Activated B cell treated with CpG ODN at 0.5 μM for 24 hours (primary cell): ENCODE data around the gene ENDOD1. TPM values are rescaled to one million over a fixed set of nuclear protein-coding genes. Genes with fewer than 3 reads are reported as not detected.
A peak's percentile ranks its signal among the peaks of the same experiment; 100 is the strongest.

Experiments
- ATAC-seq: fragments of 200-7000 bp; cut with Tn5 transposase; one replicate; pipeline ENCODE4 v1.10.0; 2021; ENCODE audit warnings: low read depth, mild to moderate bottlenecking, moderate library complexity
- CTCF ChIA-PET: fragments of 350-600 bp; sonication (Branson Sonifier 250); formaldehyde crosslinking; loops from one replicate; lab custom pipeline; 2021; ENCODE audit warnings: antibody characterized with exemption; lab: Charles Lee
- POLR2A ChIA-PET: fragments of 350-600 bp; sonication (Branson Sonifier 250); formaldehyde crosslinking; loops from one replicate; lab custom pipeline; 2021; ENCODE audit warnings: antibody characterized with exemption; lab: Charles Lee
- DNase-seq: peaks from one replicate; pipeline ENCODE4 v3.0.0; 2022
- H3K27ac Mint-ChIP-seq: one replicate; pipeline ENCODE4 v1.8.0; 2020; ENCODE audit warnings: mixed read lengths
- H3K27me3 Mint-ChIP-seq: one replicate; pipeline ENCODE4 v1.8.0; 2021; ENCODE audit warnings: mixed read lengths
- H3K36me3 Mint-ChIP-seq: one replicate; pipeline ENCODE4 v1.8.0; 2021; ENCODE audit warnings: low read depth, mixed read lengths
- H3K4me1 Mint-ChIP-seq: one replicate; pipeline ENCODE4 v1.8.0; 2021; ENCODE audit warnings: mixed read lengths
- H3K4me3 Mint-ChIP-seq: one replicate; pipeline ENCODE4 v1.8.0; 2020; ENCODE audit warnings: mild to moderate bottlenecking, mixed read lengths
- H3K9me3 Mint-ChIP-seq: one replicate; pipeline ENCODE4 v1.8.0; 2020; ENCODE audit warnings: mixed read lengths
- intact Hi-C: fragments of 100-400 bp; cut with micrococcal nuclease; formaldehyde crosslinking; loops from one replicate; pipeline ENCODE4 v1.15.1; 2024
- total RNA-seq: library from RNA; stranded (reverse); gene quantifications from 2 replicates; pipeline ENCODE4 v1.2.3, GENCODE V29; 2022
- TF ChIP-seq, protein P1 (sequence below): fragments of 200-600 bp; IDR thresholded peaks from one replicate; pipeline ENCODE4 v1.8.0; 2022; ENCODE audit warnings: antibody characterized with exemption, mild to moderate bottlenecking

Gene ENDOD1
- total RNA-seq, 1 donor from 2014 or later: 9.8 TPM

DNA sequence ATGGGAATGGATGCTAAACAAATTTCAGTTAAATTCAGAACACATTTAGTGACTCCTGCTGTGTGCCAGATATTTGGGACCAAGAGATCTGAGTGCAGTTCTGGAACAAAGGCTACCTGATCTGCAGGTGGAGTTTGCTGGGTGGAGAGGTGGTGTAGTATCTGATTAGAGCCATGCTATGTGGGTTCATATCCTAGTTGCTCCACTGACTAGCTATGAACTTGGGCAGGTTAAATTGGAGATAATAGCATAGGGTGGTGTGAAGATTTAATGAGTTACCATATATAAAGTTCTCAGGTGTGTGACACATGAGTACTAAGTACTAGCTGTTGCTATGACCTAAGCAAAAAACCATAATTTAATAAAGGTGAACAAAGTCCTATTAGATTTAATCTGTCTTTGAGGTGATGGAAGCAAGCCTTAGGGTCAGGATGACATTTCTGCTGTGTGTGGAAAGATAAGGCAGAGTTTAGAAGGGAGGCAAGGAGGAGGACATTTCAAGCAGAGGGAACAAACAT is 2.1 kb downstream of the ENDOD1 start:
- DNase-seq (no peak), ATAC-seq (no peak)
- no peaks in the 10 kb centered on the region for H3K9me3 Mint-ChIP-seq
- ChIA-PET CTCF (interaction anchor here (2.3 to 9.7 kb wide), 2 partner anchors 21 to 46 kb away, joined by 7 to 138 read pairs; partner anchors contain the start of gene SRSF8), POLR2A (interaction anchor here (1.4 to 4.9 kb wide), 3 partner anchors 24 to 697 kb away, joined by 5 to 29 read pairs (median 25); partner anchors contain the start of genes FAM76B and SRSF8)
- H3K4me1 Mint-ChIP-seq: peaks cover 74% of the 10 kb centered on the region
- H3K4me3 Mint-ChIP-seq: peak overlapping the region; percentile 17
- no peaks in the 10 kb centered on the region for H3K27me3 Mint-ChIP-seq
- intact Hi-C loops: loop anchor here (5.0 kb wide), 1 partner anchor 141 kb away; the partner anchor contains the start of gene SESN3
- no peaks in the 10 kb centered on the region for H3K36me3 Mint-ChIP-seq
- peak overlapping the region; percentile 15 for H3K27ac Mint-ChIP-seq
- TF ChIP-seq, protein P1, sequence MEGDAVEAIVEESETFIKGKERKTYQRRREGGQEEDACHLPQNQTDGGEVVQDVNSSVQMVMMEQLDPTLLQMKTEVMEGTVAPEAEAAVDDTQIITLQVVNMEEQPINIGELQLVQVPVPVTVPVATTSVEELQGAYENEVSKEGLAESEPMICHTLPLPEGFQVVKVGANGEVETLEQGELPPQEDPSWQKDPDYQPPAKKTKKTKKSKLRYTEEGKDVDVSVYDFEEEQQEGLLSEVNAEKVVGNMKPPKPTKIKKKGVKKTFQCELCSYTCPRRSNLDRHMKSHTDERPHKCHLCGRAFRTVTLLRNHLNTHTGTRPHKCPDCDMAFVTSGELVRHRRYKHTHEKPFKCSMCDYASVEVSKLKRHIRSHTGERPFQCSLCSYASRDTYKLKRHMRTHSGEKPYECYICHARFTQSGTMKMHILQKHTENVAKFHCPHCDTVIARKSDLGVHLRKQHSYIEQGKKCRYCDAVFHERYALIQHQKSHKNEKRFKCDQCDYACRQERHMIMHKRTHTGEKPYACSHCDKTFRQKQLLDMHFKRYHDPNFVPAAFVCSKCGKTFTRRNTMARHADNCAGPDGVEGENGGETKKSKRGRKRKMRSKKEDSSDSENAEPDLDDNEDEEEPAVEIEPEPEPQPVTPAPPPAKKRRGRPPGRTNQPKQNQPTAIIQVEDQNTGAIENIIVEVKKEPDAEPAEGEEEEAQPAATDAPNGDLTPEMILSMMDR: no peak

DNA sequence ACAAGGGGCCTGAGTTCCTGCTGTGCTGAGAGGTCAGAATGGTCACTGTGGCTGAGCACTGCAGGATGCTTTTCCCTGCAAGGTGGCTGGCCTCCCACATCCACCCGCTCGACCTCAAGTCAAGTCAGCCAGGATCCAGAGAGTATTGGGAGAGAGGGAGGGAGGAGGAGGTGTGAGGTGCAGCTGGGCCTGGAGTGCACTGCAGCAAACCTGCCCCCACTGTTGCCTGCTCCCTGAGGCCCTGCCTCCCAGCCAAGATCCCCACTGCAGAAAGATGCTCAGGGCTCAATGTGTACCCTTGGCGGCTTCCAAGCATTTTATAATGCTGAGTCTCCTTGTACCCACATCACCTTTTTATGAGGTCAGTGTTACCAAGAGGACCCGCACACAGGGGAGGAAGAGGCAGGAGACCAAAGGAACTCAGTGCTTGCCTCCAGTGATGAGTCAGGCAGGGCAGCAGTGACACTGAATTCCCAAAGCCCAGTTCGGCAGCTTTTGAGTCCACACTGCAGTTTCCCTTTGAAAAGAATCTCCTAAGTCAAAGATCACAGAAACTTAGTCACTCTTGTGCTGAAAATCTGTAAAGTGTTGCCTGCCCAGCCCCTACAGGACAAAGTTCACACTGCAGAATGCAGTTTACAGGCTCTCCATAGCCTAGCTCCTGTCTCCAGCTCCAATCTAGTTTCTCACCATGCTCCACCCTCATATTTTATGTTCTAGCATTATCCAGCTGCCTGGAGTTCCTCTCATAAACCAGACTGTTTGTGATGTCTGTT is 3.1 kb downstream of the ENDOD1 start:
- Mint-ChIP-seq H3K4me3 (peak overlapping the region; percentile 46), H3K36me3 (peaks cover 5% of the 10 kb centered on the region), H3K9me3 (no peaks in the 10 kb centered on the region), H3K4me1 (peaks cover 84% of the 10 kb centered on the region), H3K27ac (peak overlapping the region; percentile 72), H3K27me3 (no peaks in the 10 kb centered on the region)
- DNase-seq: no peak
- TF ChIP-seq, protein P1: no peak
- intact Hi-C loops: loop anchor here (1.0 to 5.0 kb wide), 2 partner anchors 23 to 140 kb away; partner anchors contain the start of gene SESN3
- CTCF ChIA-PET: interaction anchor here (0.8 to 9.7 kb wide), 9 partner anchors 9 to 1120 kb away, joined by 3 to 138 read pairs (median 4); partner anchors contain the start of gene SRSF8
- POLR2A ChIA-PET: interaction anchor here (0.6 to 4.9 kb wide), 12 partner anchors 13 to 696 kb away, joined by 3 to 29 read pairs (median 4); partner anchors contain the start of genes CWC15, FAM76B, KDM4D and SRSF8
- ATAC-seq: no peak

DNA sequence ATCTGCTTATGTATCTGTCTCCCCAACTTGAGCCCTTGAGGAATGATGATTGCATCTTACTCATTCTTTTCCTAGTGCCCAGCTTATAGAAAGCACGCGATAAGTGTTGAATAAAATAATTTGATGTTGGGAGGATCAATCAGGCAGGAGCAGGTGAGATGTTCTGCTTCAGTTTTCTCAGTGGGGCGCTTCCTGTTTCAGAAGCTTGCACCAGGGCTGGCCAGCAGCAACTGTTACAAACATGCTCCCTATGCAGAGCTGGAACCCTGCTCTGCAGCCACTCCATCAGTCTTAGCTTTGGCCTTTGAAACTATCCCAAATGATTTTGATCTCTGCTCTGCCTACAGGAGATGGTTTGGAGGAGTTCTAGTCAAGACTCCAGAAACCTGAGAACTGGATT is 3.9 kb downstream of the ENDOD1 start:
- H3K9me3 Mint-ChIP-seq: no peaks in the 10 kb centered on the region
- intact Hi-C loops: loop anchor here (1.0 to 5.0 kb wide), 2 partner anchors 24 to 139 kb away; partner anchors contain the start of gene SESN3
- H3K4me1 Mint-ChIP-seq: peaks cover 89% of the 10 kb centered on the region
- ATAC-seq (no peak), DNase-seq (no peak)
- no peaks in the 10 kb centered on the region for H3K27me3 Mint-ChIP-seq
- peaks cover 5% of the 10 kb centered on the region for H3K36me3 Mint-ChIP-seq
- ChIA-PET POLR2A (interaction anchor here (0.6 to 3.3 kb wide), 9 partner anchors 12 to 695 kb away, joined by 3 to 25 read pairs (median 4); partner anchors contain the start of genes SESN3 and SRSF8), CTCF (interaction anchor here (0.8 to 9.7 kb wide), 7 partner anchors 15 to 1120 kb away, joined by 3 to 138 read pairs (median 4); partner anchors contain the start of gene SRSF8)
- peak overlapping the region; percentile 72 for H3K27ac Mint-ChIP-seq
- peak overlapping the region; percentile 46 for H3K4me3 Mint-ChIP-seq
- TF ChIP-seq, protein P1: no peak

DNA sequence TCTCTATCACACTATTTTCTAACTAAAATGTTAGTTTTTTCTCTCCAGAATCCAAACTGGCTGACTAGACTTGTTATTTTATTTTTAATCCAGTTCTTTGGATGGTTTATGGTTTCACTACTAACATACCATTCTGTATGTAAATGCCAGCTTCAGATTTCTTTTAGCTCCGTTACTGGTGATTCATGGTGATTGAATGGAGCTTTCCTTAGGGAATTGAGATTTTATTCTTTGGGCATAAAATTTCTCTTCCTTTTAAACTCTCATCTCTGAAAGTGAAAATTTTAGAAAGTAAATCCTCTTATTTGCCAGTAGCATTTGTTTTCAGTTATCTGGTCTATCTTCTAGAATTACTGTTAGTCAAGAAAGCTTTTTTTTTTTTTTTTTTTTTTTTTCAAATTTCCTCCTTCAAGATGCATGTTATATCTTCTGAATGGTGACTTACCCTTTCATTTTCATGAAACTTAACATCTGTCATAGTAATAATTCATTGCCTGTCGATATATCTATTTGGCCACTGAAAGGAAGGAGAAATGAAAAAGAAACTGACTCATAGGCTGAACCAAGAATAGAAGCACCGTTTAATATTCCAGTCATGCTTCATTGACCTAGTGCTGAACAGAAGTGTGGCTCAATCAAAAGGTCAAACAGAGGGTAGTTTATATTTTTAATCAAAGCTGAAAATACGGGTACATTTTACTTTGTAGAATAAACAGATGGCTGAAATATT is 6.4 kb downstream of the ENDOD1 start:
- no peak for DNase-seq
- H3K36me3 Mint-ChIP-seq: peaks cover 5% of the 10 kb centered on the region

More for the DNA sequence above, 6.4 kb downstream of the ENDOD1 start:
- ChIA-PET POLR2A (interaction anchor here (0.7 to 1.7 kb wide), 8 partner anchors 11 to 693 kb away, joined by 3 to 30 read pairs (median 4); partner anchors contain the start of genes FAM76B, SESN3 and SRSF8), CTCF (interaction anchor here (1.1 to 9.7 kb wide), 2 partner anchors 26 to 47 kb away, joined by 3 to 138 read pairs; partner anchors contain the start of gene SRSF8)
- no peaks in the 10 kb centered on the region for H3K27me3 Mint-ChIP-seq
- peak; percentile 89 for ATAC-seq
- H3K4me1 Mint-ChIP-seq: peaks cover 94% of the 10 kb centered on the region
- TF ChIP-seq, protein P1: no peak
- peak overlapping the region; percentile 59 for H3K4me3 Mint-ChIP-seq
- H3K9me3 Mint-ChIP-seq: no peaks in the 10 kb centered on the region
- H3K27ac Mint-ChIP-seq: peak overlapping the region; percentile 78
- intact Hi-C loops: loop anchor here (1.0 to 5.0 kb wide), 5 partner anchors 12 to 693 kb away; partner anchors contain the start of gene FAM76B
